Epithelial cell of esophagus (primary cell): ENCODE results near the gene CERK.

Experiments
- DNase-seq: peaks from one replicate; pipeline ENCODE4 v3.0.0; 2010; ENCODE audit warnings: low read depth
- H3K4me3 ChIP-seq: 2 replicates; pipeline ENCODE4 v1.5.1; 2011; ENCODE audit warnings: mild to moderate bottlenecking, low read length, control low read depth
- TF ChIP-seq, protein P1 (sequence below): IDR thresholded peaks from 2 replicates; pipeline ENCODE4 v1.5.1; 2011; ENCODE audit warnings: low read depth, mild to moderate bottlenecking, low read length, control low read depth, inconsistent platforms; ENCODE audit not compliant: insufficient read depth; ENCODE audit errors: missing control alignments

CERK gene

DNA sequence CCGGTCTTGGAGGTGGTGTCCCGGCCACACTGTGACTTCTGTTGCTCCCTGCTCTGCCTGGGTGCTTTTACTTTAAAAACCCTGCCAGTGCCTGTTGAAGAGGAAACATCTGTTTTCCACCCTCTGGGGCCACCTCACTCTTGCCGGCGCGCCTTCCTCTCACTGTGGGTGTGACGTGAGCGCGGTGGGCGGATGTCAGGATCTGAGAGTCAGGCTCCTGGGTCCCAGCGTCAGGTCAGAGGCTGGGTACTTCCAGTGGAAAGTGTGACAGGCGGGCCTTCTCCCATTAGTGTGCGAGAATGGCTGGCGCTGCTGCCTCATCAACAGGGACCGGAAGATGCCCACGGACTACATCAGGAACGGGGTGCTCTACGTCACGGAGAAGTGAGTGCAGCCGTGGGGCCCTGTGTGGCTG lies 63.7 kb downstream of the CERK start:
- no peak for DNase-seq
- TF ChIP-seq, protein P1, sequence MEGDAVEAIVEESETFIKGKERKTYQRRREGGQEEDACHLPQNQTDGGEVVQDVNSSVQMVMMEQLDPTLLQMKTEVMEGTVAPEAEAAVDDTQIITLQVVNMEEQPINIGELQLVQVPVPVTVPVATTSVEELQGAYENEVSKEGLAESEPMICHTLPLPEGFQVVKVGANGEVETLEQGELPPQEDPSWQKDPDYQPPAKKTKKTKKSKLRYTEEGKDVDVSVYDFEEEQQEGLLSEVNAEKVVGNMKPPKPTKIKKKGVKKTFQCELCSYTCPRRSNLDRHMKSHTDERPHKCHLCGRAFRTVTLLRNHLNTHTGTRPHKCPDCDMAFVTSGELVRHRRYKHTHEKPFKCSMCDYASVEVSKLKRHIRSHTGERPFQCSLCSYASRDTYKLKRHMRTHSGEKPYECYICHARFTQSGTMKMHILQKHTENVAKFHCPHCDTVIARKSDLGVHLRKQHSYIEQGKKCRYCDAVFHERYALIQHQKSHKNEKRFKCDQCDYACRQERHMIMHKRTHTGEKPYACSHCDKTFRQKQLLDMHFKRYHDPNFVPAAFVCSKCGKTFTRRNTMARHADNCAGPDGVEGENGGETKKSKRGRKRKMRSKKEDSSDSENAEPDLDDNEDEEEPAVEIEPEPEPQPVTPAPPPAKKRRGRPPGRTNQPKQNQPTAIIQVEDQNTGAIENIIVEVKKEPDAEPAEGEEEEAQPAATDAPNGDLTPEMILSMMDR = no peak
- no peak overlapping the region for H3K4me3 ChIP-seq

GRCh38 chr22:46673662-46674236 lies 64.3 kb downstream of the CERK start:
- DNase-seq = no peak
- TF ChIP-seq, protein P1 = no peak

GRCh38 chr22:46673205-46673604 lies 64.8 kb downstream of the CERK start:
- no peak for DNase-seq
- TF ChIP-seq, protein P1 = no peak
- no peak overlapping the region for H3K4me3 ChIP-seq

More at GRCh38 chr22:46673662-46674236, 64.3 kb downstream of the CERK start:
- H3K4me3 ChIP-seq = no peak overlapping the region

DNA sequence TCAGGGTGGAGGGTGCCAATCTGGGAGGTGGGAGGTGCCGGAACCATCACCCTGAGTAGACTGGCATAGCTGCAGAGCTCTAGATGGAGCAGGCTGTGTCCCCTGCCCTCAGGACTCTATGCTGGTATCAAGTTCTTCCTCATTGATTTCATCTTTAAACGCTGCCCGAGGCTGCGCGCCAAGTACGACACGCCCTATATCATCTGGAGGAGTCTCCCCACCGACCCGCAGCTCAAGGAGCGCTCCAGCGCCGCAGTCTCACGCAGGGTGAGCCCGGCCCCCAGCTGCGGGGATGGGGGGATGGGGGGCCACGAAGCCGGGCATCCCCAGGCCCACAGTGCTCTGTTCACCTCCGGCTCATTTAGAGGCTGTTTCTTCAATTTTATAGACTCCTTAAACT lies 65.3 kb downstream of the CERK start:
- H3K4me3 ChIP-seq = no peak overlapping the region
- TF ChIP-seq, protein P1 = no peak
- DNase-seq = no peak

DNA sequence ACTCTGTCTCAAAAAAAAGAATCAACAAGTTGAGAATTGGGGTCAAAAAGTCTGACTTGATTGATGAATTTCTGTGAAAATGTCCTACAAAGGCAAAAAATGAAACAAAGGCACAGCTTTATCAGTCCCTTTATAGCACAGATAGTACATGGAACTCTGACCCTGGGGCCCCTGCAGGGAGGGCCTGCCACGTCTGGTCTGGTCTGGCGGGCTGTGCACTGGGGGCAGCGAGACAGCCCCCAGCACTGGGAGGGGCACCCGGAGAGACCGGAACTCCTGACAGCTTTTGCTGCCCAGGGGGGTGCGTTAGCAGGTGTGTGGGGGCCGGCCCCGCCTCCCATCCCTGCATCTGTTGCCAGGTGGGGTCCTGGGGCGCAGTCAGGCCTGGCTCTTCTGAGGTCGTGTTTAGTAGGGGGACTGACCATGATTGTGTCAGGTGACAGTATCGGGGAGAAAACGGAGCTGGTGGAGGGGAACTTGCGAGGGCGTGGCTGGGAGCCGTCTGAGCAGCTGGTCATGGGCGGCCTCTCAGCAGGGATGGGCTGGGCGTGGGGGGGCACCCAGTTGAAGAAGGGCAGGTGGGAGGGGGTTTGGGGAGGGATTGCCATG lies 66.1 kb downstream of the CERK start:
- TF ChIP-seq, protein P1 = no peak
- no peak overlapping the region for H3K4me3 ChIP-seq
- no peak for DNase-seq

GRCh38 chr22:46669201-46669600 lies 68.9 kb downstream of the CERK start:
- TF ChIP-seq, protein P1 = no peak
- DNase-seq = no peak

GRCh38 chr22:46668116-46668515 lies 69.9 kb downstream of the CERK start:
- TF ChIP-seq, protein P1 = no peak
- DNase-seq = no peak
- H3K4me3 ChIP-seq = no peak overlapping the region

More at GRCh38 chr22:46669201-46669600, 68.9 kb downstream of the CERK start:
- no peak overlapping the region for H3K4me3 ChIP-seq
